HepG2 (cell line): ENCODE results near the gene ANKRD60. TPM values are rescaled to one million over a fixed set of nuclear protein-coding genes. Genes with fewer than 3 reads are reported as not detected.

Experiments used
- ATAC-seq: fragments of 200-7000 bp; cut with Tn5 transposase; 3 replicates; pipeline ENCODE4 v1.9.1; 2020; ENCODE audit warnings: mild to moderate bottlenecking, moderate library complexity
- BruUV-seq: library from RNA; stranded (reverse); fragments of 400-500 nt; replicated peaks from 2 replicates; lab custom pipeline; 2021; lab: Mats Ljungman, UMichigan
- CTCF ChIA-PET: fragments of 300-600 bp; formaldehyde crosslinking; extraction: SDS; loops from one replicate; lab custom pipeline; 2021; ENCODE audit warnings: low total read pairs, inconsistent platforms, low intra/inter-chr PET ratio; lab: Yijun Ruan, JAX
- POLR2A ChIA-PET: fragments of 350-600 bp; sonication (Branson Sonifier 250); formaldehyde crosslinking; loops from one replicate; lab custom pipeline; 2020; ENCODE audit warnings: antibody characterized with exemption, inconsistent platforms; lab: Yijun Ruan, JAX
- DNase-seq: peaks from one replicate; pipeline ENCODE4 v3.0.0-alpha.2; 2015; ENCODE audit warnings: low spot score
- FAIRE-seq: peaks from 3 replicates; lab custom pipeline; 2011; peaks lifted over from hg19 to GRCh38; lab: Jason Lieb, UNC
- H2AFZ ChIP-seq: one replicate; pipeline ENCODE4 v1.6.1; 2011; ENCODE audit warnings: low read length, inconsistent platforms
- H3K27ac ChIP-seq: fragments of 300-600 bp; 3 replicates; pipeline ENCODE4 v1.8.0; 2011; ENCODE audit warnings: mixed run types, mild to moderate bottlenecking, mixed read lengths, low read length, inconsistent platforms; ENCODE audit not compliant: insufficient read depth; ENCODE audit errors: extremely low read length
- H3K27me3 ChIP-seq, 2 experiments: fragments of 200-600 bp in 1 of 2; 2 replicates in 1 of 2; 3 replicates in 1 of 2; pipeline versions ENCODE4 v1.6.0 to v1.8.0; 2011; ENCODE audit warnings: low read length in 2 of 2, mild to moderate bottlenecking in 2 of 2, moderate library complexity in 2 of 2, inconsistent platforms in 1 of 2; ENCODE audit not compliant: insufficient read depth in 2 of 2, control insufficient read depth in 1 of 2
- H3K36me3 ChIP-seq, 2 experiments: fragments of 200-600 bp in 1 of 2; replicated peaks in 1 of 2; 2 replicates in 1 of 2; 3 replicates in 1 of 2; pipeline versions ENCODE4 v1.5.1 to v1.8.0; 2011; ENCODE audit warnings: low read length in 2 of 2, inconsistent platforms in 1 of 2; ENCODE audit not compliant: insufficient read depth in 2 of 2, control insufficient read depth in 1 of 2
- H3K4me1 ChIP-seq: 2 replicates; pipeline ENCODE4 v1.5.1; 2012; ENCODE audit warnings: low read length, inconsistent platforms; ENCODE audit not compliant: insufficient read depth
- H3K4me2 ChIP-seq: 2 replicates; pipeline ENCODE4 v1.6.0; 2011; ENCODE audit warnings: low read depth, low read length, inconsistent platforms
- H3K4me3 ChIP-seq, 3 experiments: fragments of 200-600 bp in 1 of 3; sonication (generic), shearing (Covaris generic) in 1 of 3; replicated peaks in 1 of 3; 2 replicates each; pipeline ENCODE4 v1.5.1; 2011 to 2016; ENCODE audit warnings: low read length in 3 of 3, inconsistent platforms in 2 of 3, low read depth in 2 of 3, mild to moderate bottlenecking in 2 of 3, control low read depth in 1 of 3, mixed read lengths in 1 of 3; ENCODE audit not compliant: insufficient read depth in 1 of 3
- H3K79me2 ChIP-seq: one replicate; pipeline ENCODE4 v1.6.1; 2011; ENCODE audit warnings: low read length, inconsistent platforms; ENCODE audit not compliant: insufficient read depth
- H3K9ac ChIP-seq: 2 replicates; pipeline ENCODE4 v1.6.0; 2011; ENCODE audit warnings: mild to moderate bottlenecking, low read depth, low read length, inconsistent platforms; ENCODE audit not compliant: insufficient read depth
- H3K9me3 ChIP-seq: 2 replicates; pipeline ENCODE4 v1.5.1; 2012; ENCODE audit warnings: mild to moderate bottlenecking, low read length
- H4K20me1 ChIP-seq: 2 replicates; pipeline ENCODE4 v1.6.0; 2011; ENCODE audit warnings: inconsistent platforms, mild to moderate bottlenecking, low read length, moderate library complexity; ENCODE audit not compliant: insufficient read depth
- HNRNPK ChIP-seq: fragments of 200-400 bp; formaldehyde crosslinking; IDR thresholded peaks from 2 replicates; pipeline ENCODE4 v1.6.1; 2018; ENCODE audit warnings: low read length, low read depth, moderate library complexity, mild to moderate bottlenecking; ENCODE audit not compliant: poor library complexity, severe bottlenecking
- IRF2 ChIP-seq: IDR thresholded peaks from 2 replicates; pipeline ENCODE4 v1.6.1; 2018; ENCODE audit warnings: missing genetic modification reagents, missing compliant biosample characterization
- RAD51 ChIP-seq: fragments of 450-650 bp; IDR thresholded peaks from 2 replicates; pipeline ENCODE4 v1.6.1; 2016; ENCODE audit warnings: borderline replicate concordance
- RNF2 ChIP-seq: fragments of 450-650 bp; conservative IDR thresholded peaks from 2 replicates; pipeline ENCODE4 v1.6.1; 2016; ENCODE audit warnings: low read depth
- SMC3 ChIP-seq: IDR thresholded peaks from 2 replicates; pipeline ENCODE4 v1.6.1; 2011; ENCODE audit warnings: low read length, improper control_type of control experiment
- SPEN ChIP-seq: sonication (generic); formaldehyde crosslinking; IDR thresholded peaks from 2 replicates; pipeline ENCODE4 v1.5.1; 2020; ENCODE audit warnings: low read depth, mild to moderate bottlenecking, missing genetic modification reagents
- ZFP1 ChIP-seq: IDR thresholded peaks from 2 replicates; pipeline ENCODE4 v1.6.1; 2016
- ZNF101 ChIP-seq: sonication (generic); formaldehyde crosslinking; IDR thresholded peaks from 2 replicates; pipeline ENCODE4 v1.4.0; 2020; ENCODE audit warnings: mild to moderate bottlenecking, low read depth, missing genetic modification reagents, borderline replicate concordance
- ZNF121 ChIP-seq: sonication (generic); formaldehyde crosslinking; IDR thresholded peaks from 2 replicates; pipeline ENCODE4 v1.5.0; 2020; ENCODE audit warnings: mild to moderate bottlenecking, missing genetic modification reagents
- ZNF350 ChIP-seq: sonication (generic); formaldehyde crosslinking; IDR thresholded peaks from 2 replicates; pipeline ENCODE4 v1.4.0; 2020; ENCODE audit warnings: mild to moderate bottlenecking, low read depth, missing genetic modification reagents, borderline replicate concordance
- ZNF558 ChIP-seq: sonication (generic); formaldehyde crosslinking; IDR thresholded peaks from 2 replicates; pipeline ENCODE4 v1.9.0; 2022; ENCODE audit warnings: mild to moderate bottlenecking, missing genetic modification reagents, borderline replicate concordance
- ZNF780A ChIP-seq: sonication (generic); formaldehyde crosslinking; IDR thresholded peaks from 2 replicates; pipeline ENCODE4 v1.8.0; 2022; ENCODE audit warnings: mild to moderate bottlenecking, missing genetic modification reagents, moderate library complexity
- ZSCAN21 ChIP-seq: sonication (generic); formaldehyde crosslinking; IDR thresholded peaks from 2 replicates; pipeline ENCODE4 v1.8.0; 2022; ENCODE audit warnings: mild to moderate bottlenecking, missing genetic modification reagents, moderate library complexity, borderline replicate concordance
- ZSCAN22 ChIP-seq: sonication (generic); formaldehyde crosslinking; IDR thresholded peaks from 2 replicates; pipeline ENCODE4 v1.4.0; 2020; ENCODE audit warnings: mild to moderate bottlenecking, missing genetic modification reagents
- WGBS: methylation state at CpG from one replicate; pipeline ENCODE4 v1.1.6; 2017; ENCODE audit warnings: low lambda C conversion rate; 5-methylcytosine and 5-hydroxymethylcytosine counted together
- in situ Hi-C: cut with HindIII; loops from 2 replicates; pipeline ENCODE4 v1.10.0; 2017; ENCODE audit warnings: low pct_unique_long_range_greater_than_20kb; ENCODE audit not compliant: extremely low pct_ligation_motif_present
- intact Hi-C: fragments of 100-400 bp; cut with micrococcal nuclease; formaldehyde crosslinking; loops from one replicate; pipeline ENCODE4 v1.10.0; 2022; ENCODE audit not compliant: unreplicated experiment
- polyA plus RNA-seq, 8 experiments: library from polyadenylated mRNA; depleted of rRNA in 3 of 8; stranded (reverse) in 7 of 8; unstranded in 1 of 8; fragments of >200 nt; fragmentation: Illumina TruSeq in 4 of 8; extraction: Trizol in 4 of 8; gene quantifications; 2 replicates each; pipeline versions ENCODE4 v1.2.1 to v1.2.3, GENCODE V29; 2011 to 2016; ENCODE audit warnings: low read depth in 4 of 8, missing spikeins in 1 of 8, mixed read lengths in 1 of 8; ENCODE audit not compliant: insufficient read depth in 1 of 8
- total RNA-seq, 5 experiments: library from RNA; depleted of rRNA; stranded (reverse); fragments of >200 nt; fragmentation: Illumina TruSeq; extraction: Trizol; gene quantifications; 2 replicates each; pipeline ENCODE4 v1.2.3, GENCODE V29; 2016; ENCODE audit warnings: low read depth in 1 of 5
- TF ChIP-seq, protein P1 (sequence below): sonication (generic); formaldehyde crosslinking; IDR thresholded peaks from 2 replicates; pipeline ENCODE4 v1.4.0; 2020; ENCODE audit warnings: low read depth, mild to moderate bottlenecking, missing genetic modification reagents
- TF ChIP-seq, protein P2 (sequence below): sonication (generic); formaldehyde crosslinking; conservative IDR thresholded peaks from 2 replicates; pipeline ENCODE4 v1.5.0; 2020; ENCODE audit warnings: missing genetic modification reagents
- TF ChIP-seq, protein P3 (sequence below): sonication (generic); formaldehyde crosslinking; IDR thresholded peaks from 2 replicates; pipeline ENCODE4 v1.4.0; 2020; ENCODE audit warnings: missing genetic modification reagents

The ANKRD60 gene
- total and polyA plus RNA-seq, 2 of the 13 experiments (the other 11 are each of a cell fraction or from before 2014, with no cell fraction given) = not detected

DNA sequence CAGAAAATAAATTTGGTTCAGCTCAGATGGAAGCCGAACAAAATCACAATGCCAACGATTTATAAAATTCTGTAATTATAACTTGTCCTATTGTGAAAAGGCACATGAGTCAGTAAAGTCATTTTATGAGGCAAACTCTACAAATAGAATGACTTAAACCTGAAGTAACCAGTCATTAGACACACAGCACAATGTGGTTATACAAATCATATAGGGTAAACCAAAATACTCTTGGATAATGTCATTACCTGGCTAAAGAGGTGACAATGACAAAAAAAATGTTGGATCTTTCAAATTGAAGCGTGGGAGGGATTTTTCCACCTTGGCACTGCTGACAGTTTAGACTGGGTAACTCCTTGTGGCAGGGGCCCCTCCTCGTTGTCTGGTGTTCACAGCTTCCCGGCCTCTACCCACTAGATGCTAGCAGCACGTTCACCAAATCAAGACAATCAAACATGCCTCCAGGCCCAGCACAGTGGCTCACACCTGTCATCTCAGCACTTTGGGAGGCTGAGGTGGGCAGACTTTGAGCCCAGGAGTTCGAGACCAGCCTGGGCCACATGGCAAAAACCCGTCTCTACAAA lies 5.0 kb downstream of the ANKRD60 start:
- no peak overlapping the region for H2AFZ ChIP-seq
- peaks cover 10 to 75% of the 10 kb centered on the region in 2 experiments; a peak in 4 of 5 replicates for H3K27me3 ChIP-seq
- H3K4me3 ChIP-seq = no peak overlapping the region
- no peaks in the 10 kb centered on the region for H3K36me3 ChIP-seq
- no TSS peak for BruUV-seq
- no peak overlapping the region for H3K27ac ChIP-seq
- H3K4me2 ChIP-seq = no peak overlapping the region
- no peaks in the 10 kb centered on the region for H4K20me1 ChIP-seq
- POLR2A ChIA-PET = no interaction called here
- peaks cover 16% of the 10 kb centered on the region for H3K9me3 ChIP-seq
- no peaks in the 10 kb centered on the region for H3K79me2 ChIP-seq
- no peak for TF ChIP-seq RAD51
- TF ChIP-seq HNRNPK = no peak
- TF ChIP-seq, protein P1, sequence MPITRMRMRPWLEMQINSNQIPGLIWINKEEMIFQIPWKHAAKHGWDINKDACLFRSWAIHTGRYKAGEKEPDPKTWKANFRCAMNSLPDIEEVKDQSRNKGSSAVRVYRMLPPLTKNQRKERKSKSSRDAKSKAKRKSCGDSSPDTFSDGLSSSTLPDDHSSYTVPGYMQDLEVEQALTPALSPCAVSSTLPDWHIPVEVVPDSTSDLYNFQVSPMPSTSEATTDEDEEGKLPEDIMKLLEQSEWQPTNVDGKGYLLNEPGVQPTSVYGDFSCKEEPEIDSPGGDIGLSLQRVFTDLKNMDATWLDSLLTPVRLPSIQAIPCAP = no peak
- TF ChIP-seq ZSCAN22 (CRISPR knock-in tag) = no peak
- TF ChIP-seq RNF2 = no peak
- TF ChIP-seq ZNF101 = no peak
- no peak for TF ChIP-seq SMC3
- TF ChIP-seq, all 625 proteins: peak for 0
- no peaks in the 10 kb centered on the region for H3K4me1 ChIP-seq
- FAIRE-seq (no peak), DNase-seq (no peak), ATAC-seq (no peak)
- WGBS = 20% methylated on average over 8 of the region's 8 CpGs
- H3K9ac ChIP-seq = no peak overlapping the region
- in situ Hi-C loops (loop anchor here (25.0 kb wide), 1 partner anchor 836 kb away; the partner anchor contains the start of gene RBM38), intact Hi-C loops (no loop called here)
- CTCF ChIA-PET = no interaction called here

DNA sequence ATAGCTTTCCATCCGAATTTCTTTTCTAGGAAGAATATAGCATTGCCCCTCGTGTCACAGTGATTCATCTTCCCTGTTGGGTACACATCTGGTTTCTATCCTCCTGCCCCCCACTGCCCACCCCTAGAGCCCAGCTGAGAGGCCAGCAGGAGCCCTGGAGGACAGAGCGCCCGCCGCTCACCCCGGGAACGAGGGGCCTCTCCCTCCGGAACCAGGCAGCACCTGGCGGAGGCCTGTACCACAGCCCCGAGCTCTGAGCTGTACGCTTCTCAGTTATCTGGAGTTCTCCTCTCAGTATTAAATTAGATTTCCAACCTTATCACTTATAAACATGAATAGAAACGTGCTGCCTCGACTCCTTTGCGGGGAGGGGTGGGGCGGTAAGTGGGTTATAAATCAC lies 6.0 kb downstream of the ANKRD60 start:
- Histone ChIP-seq H3K9ac (no peak overlapping the region), H3K4me1 (no peaks in the 10 kb centered on the region), H2AFZ (no peak overlapping the region), H3K4me2 (no peak overlapping the region), H3K27me3 (peaks cover 10 to 76% of the 10 kb centered on the region in 2 experiments; a peak in 4 of 5 replicates), H3K79me2 (no peaks in the 10 kb centered on the region), H4K20me1 (no peaks in the 10 kb centered on the region), H3K4me3 (no peak overlapping the region), H3K27ac (no peak overlapping the region), H3K36me3 (no peaks in the 10 kb centered on the region), H3K9me3 (peaks cover 19% of the 10 kb centered on the region)
- in situ Hi-C loops (loop anchor here (25.0 kb wide), 1 partner anchor 835 kb away; the partner anchor contains the start of gene RBM38), intact Hi-C loops (no loop called here)
- CTCF ChIA-PET = no interaction called here
- no TSS peak for BruUV-seq
- POLR2A ChIA-PET = no interaction called here
- DNase-seq = no peak
- WGBS = 29% methylated on average over 15 of the region's 15 CpGs
- ATAC-seq = no peak
- FAIRE-seq = no peak
- TF ChIP-seq, protein P2, sequence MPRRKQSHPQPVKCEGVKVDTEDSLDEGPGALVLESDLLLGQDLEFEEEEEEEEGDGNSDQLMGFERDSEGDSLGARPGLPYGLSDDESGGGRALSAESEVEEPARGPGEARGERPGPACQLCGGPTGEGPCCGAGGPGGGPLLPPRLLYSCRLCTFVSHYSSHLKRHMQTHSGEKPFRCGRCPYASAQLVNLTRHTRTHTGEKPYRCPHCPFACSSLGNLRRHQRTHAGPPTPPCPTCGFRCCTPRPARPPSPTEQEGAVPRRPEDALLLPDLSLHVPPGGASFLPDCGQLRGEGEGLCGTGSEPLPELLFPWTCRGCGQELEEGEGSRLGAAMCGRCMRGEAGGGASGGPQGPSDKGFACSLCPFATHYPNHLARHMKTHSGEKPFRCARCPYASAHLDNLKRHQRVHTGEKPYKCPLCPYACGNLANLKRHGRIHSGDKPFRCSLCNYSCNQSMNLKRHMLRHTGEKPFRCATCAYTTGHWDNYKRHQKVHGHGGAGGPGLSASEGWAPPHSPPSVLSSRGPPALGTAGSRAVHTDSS = no peak
- TF ChIP-seq ZNF558 (CRISPR knock-in tag) = no peak
- TF ChIP-seq ZFP1 (CRISPR knock-in tag) = no peak
- no peak for TF ChIP-seq ZSCAN21 (CRISPR knock-in tag)
- TF ChIP-seq ZNF780A = no peak
- no peak for TF ChIP-seq IRF2
- TF ChIP-seq ZNF121 = no peak
- no peak for TF ChIP-seq SPEN (CRISPR knock-in tag)
- TF ChIP-seq, protein P3, sequence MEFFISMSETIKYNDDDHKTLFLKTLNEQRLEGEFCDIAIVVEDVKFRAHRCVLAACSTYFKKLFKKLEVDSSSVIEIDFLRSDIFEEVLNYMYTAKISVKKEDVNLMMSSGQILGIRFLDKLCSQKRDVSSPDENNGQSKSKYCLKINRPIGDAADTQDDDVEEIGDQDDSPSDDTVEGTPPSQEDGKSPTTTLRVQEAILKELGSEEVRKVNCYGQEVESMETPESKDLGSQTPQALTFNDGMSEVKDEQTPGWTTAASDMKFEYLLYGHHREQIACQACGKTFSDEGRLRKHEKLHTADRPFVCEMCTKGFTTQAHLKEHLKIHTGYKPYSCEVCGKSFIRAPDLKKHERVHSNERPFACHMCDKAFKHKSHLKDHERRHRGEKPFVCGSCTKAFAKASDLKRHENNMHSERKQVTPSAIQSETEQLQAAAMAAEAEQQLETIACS (CRISPR knock-in tag) = no peak
- TF ChIP-seq ZNF350 (CRISPR knock-in tag) = no peak
